GM12891 (cell line): ENCODE measurements around the gene DPY19L3.

Experiments
- PAX5 ChIP-seq: IDR thresholded peaks from 2 replicates; pipeline ENCODE4 v1.6.1; 2011; ENCODE audit warnings: low read length, moderate library complexity, mild to moderate bottlenecking; ENCODE audit not compliant: insufficient read depth, severe bottlenecking
- POLR2A ChIP-seq: IDR thresholded peaks from 2 replicates; pipeline ENCODE4 v1.6.1; 2011; ENCODE audit warnings: low read depth, low read length, control low read depth
- POLR2AphosphoS5 ChIP-seq: IDR thresholded peaks from 2 replicates; pipeline ENCODE4 v1.6.1; 2011; ENCODE audit warnings: low read depth, low read length, control low read depth
- POU2F2 ChIP-seq: IDR thresholded peaks from 2 replicates; pipeline ENCODE4 v1.6.1; 2011; ENCODE audit warnings: low read depth, mild to moderate bottlenecking, control low read depth, low read length, moderate library complexity
- SPI1 ChIP-seq: IDR thresholded peaks from 2 replicates; pipeline ENCODE4 v1.6.1; 2011; ENCODE audit warnings: low read depth, low read length, control low read depth
- TAF1 ChIP-seq: IDR thresholded peaks from 2 replicates; pipeline ENCODE4 v1.6.1; 2011; ENCODE audit warnings: low read depth, low read length, control low read depth

GRCh38 chr19:32415246-32415645, 9.7 kb downstream of the DPY19L3 start:
- no peak for TF ChIP-seq TAF1
- no peak for TF ChIP-seq POLR2A
- no peak for TF ChIP-seq POLR2AphosphoS5
- no peak for TF ChIP-seq PAX5
- TF ChIP-seq SPI1: no peak
- TF ChIP-seq POU2F2: no peak
